Calu3 (cell line): Measurements from ENCODE around the gene CD44. TPM values are rescaled to one million over a fixed set of nuclear protein-coding genes. Genes with fewer than 3 reads are reported as not detected.
A peak's percentile ranks its signal among the peaks of the same experiment; 100 is the strongest.

ENCODE experiments used
- BruUV-seq: library from RNA; stranded (reverse); fragments of 400-500 nt; replicated peaks from 2 replicates; lab custom pipeline; 2021; lab: Mats Ljungman, UMichigan
- CTCF ChIA-PET: fragments of 300-600 bp; sonication (Branson Sonifier 250); formaldehyde crosslinking; loops from one replicate; lab custom pipeline; 2022; ENCODE audit warnings: antibody characterized with exemption; lab: Charles Lee
- DNase-seq: peaks from one replicate; pipeline ENCODE4 v3.0.0; 2022
- H3K27ac Mint-ChIP-seq: one replicate; pipeline ENCODE4 v1.8.0; 2022; ENCODE audit warnings: mixed read lengths; ENCODE audit not compliant: unreplicated experiment
- H3K27me3 Mint-ChIP-seq: one replicate; pipeline ENCODE4 v1.8.0; 2022; ENCODE audit warnings: mixed read lengths; ENCODE audit not compliant: unreplicated experiment
- H3K36me3 Mint-ChIP-seq: one replicate; pipeline ENCODE4 v1.8.0; 2022; ENCODE audit warnings: mild to moderate bottlenecking, moderate library complexity, mixed read lengths; ENCODE audit not compliant: insufficient read depth, unreplicated experiment
- H3K4me1 Mint-ChIP-seq: one replicate; pipeline ENCODE4 v1.8.0; 2022; ENCODE audit warnings: mild to moderate bottlenecking, low read depth, mixed read lengths; ENCODE audit not compliant: unreplicated experiment
- H3K4me3 Mint-ChIP-seq: one replicate; pipeline ENCODE4 v1.8.0; 2022; ENCODE audit warnings: mild to moderate bottlenecking, low read depth, moderate library complexity, mixed read lengths; ENCODE audit not compliant: unreplicated experiment
- H3K9me3 Mint-ChIP-seq: one replicate; pipeline ENCODE4 v1.8.0; 2022; ENCODE audit warnings: low read depth, mixed read lengths; ENCODE audit not compliant: unreplicated experiment
- intact Hi-C: fragments of 100-400 bp; cut with micrococcal nuclease; formaldehyde crosslinking; loops from one replicate; pipeline ENCODE4 v1.10.0; 2022; ENCODE audit not compliant: unreplicated experiment
- total RNA-seq: library from RNA; stranded (reverse); gene quantifications from 2 replicates; pipeline ENCODE4 v1.2.3, GENCODE V29; 2022
- TF ChIP-seq, protein P1 (sequence below): fragments of 200-600 bp; IDR thresholded peaks from one replicate; pipeline ENCODE4 v1.8.0; 2022; ENCODE audit warnings: antibody characterized with exemption; ENCODE audit not compliant: unreplicated experiment

CD44 gene
- total RNA-seq, 1 experiment from 2014 or later: 1,189 TPM

DNA sequence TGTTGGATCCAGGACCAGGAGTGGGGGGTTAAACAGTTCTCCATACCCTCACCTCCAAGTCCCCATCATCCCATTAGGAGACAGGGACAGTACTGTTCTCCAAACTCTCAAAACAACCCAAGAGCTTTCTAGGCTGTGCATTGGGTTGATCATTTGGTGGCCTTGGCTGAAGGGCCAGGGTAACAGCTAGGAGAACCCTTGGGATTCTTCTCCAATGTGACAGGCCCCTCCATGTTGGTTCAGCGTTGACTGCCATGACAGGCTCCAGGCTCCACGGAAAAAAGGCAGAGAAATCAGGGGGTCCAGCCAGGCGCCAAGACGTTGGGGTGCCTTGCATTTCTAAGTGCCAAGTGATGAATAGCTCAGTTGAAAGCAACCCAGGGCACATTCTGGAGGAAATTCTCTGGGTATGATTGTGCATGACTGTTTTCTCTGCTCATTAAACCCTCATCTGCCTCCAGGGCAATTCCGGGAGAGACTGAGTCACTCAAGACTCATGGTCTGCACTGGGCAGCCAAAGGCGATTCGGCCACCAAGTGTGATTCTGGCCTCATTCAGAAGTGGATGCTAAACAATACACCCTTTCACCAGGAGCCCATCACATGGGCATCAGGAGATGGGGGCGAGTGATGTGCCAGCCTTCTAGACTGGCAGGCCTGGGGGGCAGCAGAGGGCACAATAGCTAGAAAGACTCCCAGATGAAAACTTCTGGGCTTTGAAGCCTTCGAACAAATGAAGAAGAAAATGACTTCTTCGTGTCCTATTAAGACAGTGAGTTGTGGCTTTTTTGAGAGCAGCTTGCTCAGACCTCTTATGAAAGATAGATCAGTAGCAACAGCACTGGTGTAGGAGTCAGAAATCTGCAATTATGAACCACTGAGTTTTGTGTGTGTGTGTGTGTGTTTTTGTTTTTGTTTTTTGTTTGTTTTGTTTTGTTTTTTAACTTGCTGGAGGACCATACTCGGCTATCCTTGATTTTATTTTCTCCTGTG, 27.7 kb downstream of the CD44 start:
- Mint-ChIP-seq H3K27me3 (no peaks in the 10 kb centered on the region), H3K27ac (peak overlapping the region; percentile 99), H3K4me3 (peak overlapping the region; percentile 51), H3K9me3 (no peaks in the 10 kb centered on the region), H3K36me3 (peaks cover 65% of the 10 kb centered on the region), H3K4me1 (peaks cover 98% of the 10 kb centered on the region)
- CTCF ChIA-PET: interaction anchor here (0.5 to 2.9 kb wide), 10 partner anchors 8 to 1991 kb away, joined by 3 to 15 read pairs (median 4); no protein-coding TSS in a partner anchor
- BruUV-seq: TSS peak; percentile 96
- intact Hi-C loops: no loop called here
- TF ChIP-seq, protein P1, sequence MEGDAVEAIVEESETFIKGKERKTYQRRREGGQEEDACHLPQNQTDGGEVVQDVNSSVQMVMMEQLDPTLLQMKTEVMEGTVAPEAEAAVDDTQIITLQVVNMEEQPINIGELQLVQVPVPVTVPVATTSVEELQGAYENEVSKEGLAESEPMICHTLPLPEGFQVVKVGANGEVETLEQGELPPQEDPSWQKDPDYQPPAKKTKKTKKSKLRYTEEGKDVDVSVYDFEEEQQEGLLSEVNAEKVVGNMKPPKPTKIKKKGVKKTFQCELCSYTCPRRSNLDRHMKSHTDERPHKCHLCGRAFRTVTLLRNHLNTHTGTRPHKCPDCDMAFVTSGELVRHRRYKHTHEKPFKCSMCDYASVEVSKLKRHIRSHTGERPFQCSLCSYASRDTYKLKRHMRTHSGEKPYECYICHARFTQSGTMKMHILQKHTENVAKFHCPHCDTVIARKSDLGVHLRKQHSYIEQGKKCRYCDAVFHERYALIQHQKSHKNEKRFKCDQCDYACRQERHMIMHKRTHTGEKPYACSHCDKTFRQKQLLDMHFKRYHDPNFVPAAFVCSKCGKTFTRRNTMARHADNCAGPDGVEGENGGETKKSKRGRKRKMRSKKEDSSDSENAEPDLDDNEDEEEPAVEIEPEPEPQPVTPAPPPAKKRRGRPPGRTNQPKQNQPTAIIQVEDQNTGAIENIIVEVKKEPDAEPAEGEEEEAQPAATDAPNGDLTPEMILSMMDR: no peak
- DNase-seq: peak; percentile 85

DNA sequence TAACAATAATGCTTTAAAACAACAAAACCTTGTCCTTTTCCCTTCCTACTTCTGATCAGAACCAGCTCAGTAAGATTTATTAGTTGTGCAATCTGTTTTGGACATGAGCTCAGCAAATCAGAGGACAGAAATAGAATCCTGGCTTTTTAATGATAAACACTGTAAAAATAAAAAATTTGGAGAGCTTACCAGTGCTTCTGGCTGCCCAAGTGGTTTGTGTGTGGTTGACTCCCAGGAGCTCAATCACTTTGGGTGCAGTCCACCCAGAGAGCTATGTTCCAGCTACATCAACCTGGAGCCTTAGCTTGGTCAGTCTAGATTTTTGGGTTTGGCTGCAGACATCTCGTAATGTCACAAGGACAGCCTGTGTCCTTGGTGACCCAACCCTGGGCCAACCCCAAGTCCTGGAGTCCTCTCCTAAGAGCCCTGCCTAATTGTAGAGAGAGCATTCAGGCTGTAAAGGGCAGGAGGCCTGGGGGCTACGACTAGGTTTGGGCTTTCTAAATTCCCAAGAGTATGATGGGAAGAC, 28.5 kb downstream of the CD44 start:
- no peaks in the 10 kb centered on the region for H3K27me3 Mint-ChIP-seq
- intact Hi-C loops: no loop called here
- peak overlapping the region; percentile 51 for H3K4me3 Mint-ChIP-seq
- no peak for DNase-seq
- H3K4me1 Mint-ChIP-seq: peaks cover 98% of the 10 kb centered on the region
- H3K27ac Mint-ChIP-seq: peak overlapping the region; percentile 99
- BruUV-seq: no TSS peak
- peaks cover 69% of the 10 kb centered on the region for H3K36me3 Mint-ChIP-seq
- no peaks in the 10 kb centered on the region for H3K9me3 Mint-ChIP-seq
- TF ChIP-seq, protein P1: no peak
- CTCF ChIA-PET: interaction anchor here (0.7 to 2.9 kb wide), 2 partner anchors 158 to 179 kb away, joined by 3 to 15 read pairs; no protein-coding TSS in a partner anchor

DNA sequence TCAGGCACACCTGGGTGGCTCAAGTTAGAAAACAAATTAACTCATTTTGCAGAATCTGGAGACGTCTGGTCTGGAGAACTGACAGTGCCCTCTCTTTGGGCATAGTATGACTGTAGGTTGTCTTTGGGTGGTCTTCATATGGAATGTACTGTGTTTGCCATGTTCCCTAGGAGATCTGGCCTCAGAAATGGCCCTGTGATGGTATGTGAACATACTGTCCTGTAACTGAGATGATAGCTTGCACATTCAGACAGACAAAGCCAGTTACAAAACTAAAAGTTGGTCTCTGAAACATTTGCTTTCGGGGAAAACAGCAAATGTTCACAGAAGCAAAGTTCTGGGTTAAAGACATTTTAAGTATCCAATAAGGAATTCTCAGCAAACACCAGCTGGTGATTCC, 29.7 kb downstream of the CD44 start:
- TF ChIP-seq, protein P1: no peak
- Mint-ChIP-seq H3K27me3 (no peaks in the 10 kb centered on the region), H3K4me1 (peaks cover 98% of the 10 kb centered on the region), H3K36me3 (peaks cover 68% of the 10 kb centered on the region), H3K27ac (peak overlapping the region; percentile 99), H3K9me3 (no peaks in the 10 kb centered on the region), H3K4me3 (no peak overlapping the region)
- DNase-seq: no peak
- CTCF ChIA-PET: no interaction called here
- BruUV-seq: no TSS peak
- intact Hi-C loops: no loop called here

DNA sequence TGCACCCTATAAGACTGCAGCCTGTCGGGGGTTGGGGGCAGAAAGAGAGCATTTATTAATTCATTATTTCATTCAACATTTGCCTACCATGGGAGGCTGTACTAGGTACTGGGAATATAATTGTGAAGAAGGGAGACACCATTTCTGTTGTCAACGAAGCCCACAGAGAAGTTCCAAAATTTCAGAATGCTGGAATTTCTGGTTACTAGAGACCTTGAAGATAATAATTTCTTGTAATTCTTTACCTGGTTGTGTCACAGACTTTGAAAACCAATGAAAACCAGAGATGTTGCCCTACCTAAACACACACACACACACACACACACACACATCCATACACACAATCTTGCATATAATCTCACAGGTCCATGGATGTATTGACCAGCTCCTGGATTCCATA, 30.1 kb downstream of the CD44 start:
- CTCF ChIA-PET: no interaction called here
- Mint-ChIP-seq H3K4me3 (no peak overlapping the region), H3K9me3 (no peaks in the 10 kb centered on the region), H3K4me1 (peaks cover 97% of the 10 kb centered on the region), H3K36me3 (peaks cover 69% of the 10 kb centered on the region), H3K27ac (peak overlapping the region; percentile 99), H3K27me3 (no peaks in the 10 kb centered on the region)
- no TSS peak for BruUV-seq
- no peak for DNase-seq
- intact Hi-C loops: no loop called here
- TF ChIP-seq, protein P1: no peak
